ENCODE data around the gene SLC1A1. TPM values are rescaled to one million over a fixed set of nuclear protein-coding genes. Genes with fewer than 3 reads are reported as not detected.

The SLC1A1 gene
- 10 to 100 TPM; 22.0 to 82.7 (median 38.7) TPM for total RNA-seq
- long read RNA-seq, partial matches to known transcripts, result 0 of 3 reads
- long read RNA-seq, other reads (novel, unspliced or antisense), result 2 of 3 reads

GRCh38 chr9:4489919-4490704, at the start of gene SLC1A1:
SLC1A1 (plus strand) TSS chr9:4490468; CDS start chr9:4490680, 212 bp downstream.
- peak; percentile 86 to 92 (median 91) for DNase-seq

GRCh38 chr9:4442806-4443205, 47.5 kb upstream of the SLC1A1 start:
- Histone ChIP-seq H3K27ac (no peak overlapping the region), H3K36me3 (no peaks in the 10 kb centered on the region), H3K27me3 (no peaks in the 10 kb centered on the region), H3K9me3 (no peaks in the 10 kb centered on the region), H3K4me3 (no peak overlapping the region), H3K4me1 (peaks cover 0 to 7% (median 0%) of the 10 kb centered on the region in 4 donors)
- intact Hi-C loops (cut with DNase I), result no loop called here
- DNase-seq (no peak), ATAC-seq (no peak)
- WGBS (ENCODE audit: insufficient coverage, low coverage, low lambda C conversion rate, missing lambda C conversion rate), result 63% methylated on average over 1 of the region's 3 CpGs
- TF ChIP-seq CTCF (IDR thresholded peaks at IDR 0.05) (no peak), POLR2A (IDR thresholded peaks at IDR 0.05) (no peak)

More at GRCh38 chr9:4489919-4490704, at the start of gene SLC1A1:
- TF ChIP-seq CTCF (IDR thresholded peaks at IDR 0.05) (no peak), POLR2A (IDR thresholded peaks at IDR 0.05) (peak; percentile 76)
- H3K9me3 ChIP-seq, result no peaks in the 10 kb centered on the region
- H3K4me3 ChIP-seq, result peak within 1 kb of the TSS; percentile 63 to 91 (median 74)
- intact Hi-C loops (cut with DNase I), result no loop called here
- no peaks in the 10 kb centered on the region for H3K27me3 ChIP-seq
- ATAC-seq, result peak; percentile 86 to 96 (median 90)
- peaks cover 0 to 9% (median 0%) of the 10 kb centered on the region in 4 donors for H3K36me3 ChIP-seq
- WGBS (ENCODE audit: insufficient coverage, low coverage, low lambda C conversion rate, missing lambda C conversion rate), result 2% methylated on average over 9 of the region's 72 CpGs
- H3K4me1 ChIP-seq, result peaks cover 0 to 15% (median 3%) of the 10 kb centered on the region in 4 donors
- H3K27ac ChIP-seq, result peak within 1 kb of the TSS; percentile 86 to 96 (median 89)

GRCh38 chr9:4443439-4443838, 46.8 kb upstream of the SLC1A1 start:
- Histone ChIP-seq H3K4me3 (no peak overlapping the region), H3K27ac (no peak overlapping the region), H3K9me3 (no peaks in the 10 kb centered on the region), H3K27me3 (no peaks in the 10 kb centered on the region), H3K36me3 (no peaks in the 10 kb centered on the region), H3K4me1 (peaks cover 0 to 7% (median 0%) of the 10 kb centered on the region in 4 donors)
- TF ChIP-seq CTCF (IDR thresholded peaks at IDR 0.05) (no peak), POLR2A (IDR thresholded peaks at IDR 0.05) (no peak)
- intact Hi-C loops (cut with DNase I), result no loop called here
- no peak for DNase-seq
- 50% methylated on average over 1 of the region's 1 CpG for WGBS (ENCODE audit: insufficient coverage, low coverage, low lambda C conversion rate, missing lambda C conversion rate)
- peak in 1 of 4 donors; percentile 57 for ATAC-seq

- no peaks in the 10 kb centered on the region for H3K27me3 ChIP-seq
- 82% methylated on average over 2 of the region's 2 CpGs for WGBS (ENCODE audit: insufficient coverage, low coverage, low lambda C conversion rate, missing lambda C conversion rate)
- no peak for DNase-seq
- no peaks in the 10 kb centered on the region for H3K4me1 ChIP-seq
- H3K27ac ChIP-seq, result no peak overlapping the region
- no peaks in the 10 kb centered on the region for H3K36me3 ChIP-seq
- no peak for TF ChIP-seq CTCF (IDR thresholded peaks at IDR 0.05)
- TF ChIP-seq POLR2A (IDR thresholded peaks at IDR 0.05), result no peak
- intact Hi-C loops (cut with DNase I), result no loop called here
- no peak overlapping the region for H3K4me3 ChIP-seq
- H3K9me3 ChIP-seq, result no peaks in the 10 kb centered on the region
- no peak for ATAC-seq
Measured at GRCh38 chr9:4461437-4461836, 28.8 kb upstream of the SLC1A1 start.
